Fibroblast of skin of left biceps (primary cell): ENCODE results near the gene DNAJC4.
A peak's percentile ranks its signal among the peaks of the same experiment; 100 is the strongest.

Source experiments
- DNase-seq, 2 experiments: peaks; one replicate each; pipeline ENCODE4 v3.0.0-alpha.2; 2013; ENCODE audit warnings: low read depth in 2 of 2

Gene DNAJC4

DNA sequence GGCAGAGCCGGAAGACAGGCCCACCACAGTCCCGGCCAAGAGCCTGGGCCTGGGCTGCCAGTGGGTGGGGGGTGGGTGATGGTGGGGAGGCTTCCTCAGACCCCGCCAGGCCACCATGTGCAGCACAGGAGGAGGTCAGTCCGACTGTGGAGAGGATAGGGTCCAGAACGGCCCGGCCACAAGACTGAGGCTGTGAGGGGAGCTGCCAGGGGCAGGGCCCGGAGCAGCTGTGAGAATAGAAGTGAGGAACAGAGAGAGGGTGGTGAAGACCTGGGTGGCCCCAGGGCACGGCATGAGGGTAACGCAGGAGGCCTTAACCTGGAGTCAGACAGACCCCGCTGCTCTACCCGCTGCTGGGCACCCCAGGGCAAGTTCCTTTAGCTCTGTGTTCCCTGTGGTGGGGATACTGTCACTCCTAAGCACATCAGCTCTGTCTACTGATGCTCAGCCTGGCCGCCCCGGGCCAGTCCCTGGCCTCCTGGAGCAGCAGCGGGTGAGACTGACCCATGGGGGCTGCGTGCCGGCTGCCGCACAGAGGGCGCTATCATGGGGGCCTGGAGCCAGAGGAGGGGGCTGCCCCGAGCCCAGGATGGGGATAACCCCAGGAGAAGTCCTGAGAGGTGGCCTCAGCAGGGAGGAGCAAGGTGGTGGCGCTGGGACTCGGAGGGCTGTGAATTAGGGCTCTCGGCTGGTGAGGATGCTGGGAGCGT lies 22.1 kb upstream of the DNAJC4 start:
- no peak for DNase-seq

DNA sequence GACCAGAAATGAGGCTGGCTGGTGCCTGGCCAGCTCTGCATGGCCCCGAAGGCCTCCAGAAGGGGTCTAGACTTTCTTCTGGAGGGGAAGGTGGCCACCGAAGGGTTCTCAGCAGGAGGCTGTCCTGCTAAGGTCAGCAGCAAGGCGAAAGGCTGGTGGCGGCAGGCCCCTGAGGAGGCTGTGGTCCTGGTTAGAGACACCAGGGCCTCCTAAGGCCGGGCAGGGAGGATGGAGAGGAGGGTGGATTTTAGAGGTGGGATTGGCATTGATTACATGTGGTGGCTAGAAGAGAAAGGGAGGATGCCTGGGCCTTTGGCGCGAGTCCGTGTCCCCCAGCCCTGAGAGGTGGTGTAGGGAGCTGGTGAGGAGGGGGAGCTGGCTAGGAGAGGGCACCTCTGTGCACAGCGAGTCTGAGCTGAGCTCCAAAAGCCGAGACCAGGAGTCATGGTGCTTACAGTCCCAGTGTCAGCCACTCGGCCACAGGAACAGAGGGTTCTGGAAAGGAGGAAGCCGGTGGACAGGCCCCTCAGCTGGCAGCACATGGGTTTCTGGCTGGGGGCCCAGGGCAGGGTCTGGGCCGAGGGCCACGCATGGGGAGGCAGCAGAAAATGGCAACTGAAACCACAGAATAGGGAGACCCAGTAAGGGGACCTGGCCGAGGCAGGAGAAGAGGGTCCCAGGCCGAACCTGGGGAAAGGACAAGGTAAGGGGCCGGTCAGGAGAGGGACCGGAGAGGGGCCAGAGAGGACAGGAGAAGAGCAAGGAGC lies 21.4 kb upstream of the DNAJC4 start:
- DNase-seq, result no peak

DNA sequence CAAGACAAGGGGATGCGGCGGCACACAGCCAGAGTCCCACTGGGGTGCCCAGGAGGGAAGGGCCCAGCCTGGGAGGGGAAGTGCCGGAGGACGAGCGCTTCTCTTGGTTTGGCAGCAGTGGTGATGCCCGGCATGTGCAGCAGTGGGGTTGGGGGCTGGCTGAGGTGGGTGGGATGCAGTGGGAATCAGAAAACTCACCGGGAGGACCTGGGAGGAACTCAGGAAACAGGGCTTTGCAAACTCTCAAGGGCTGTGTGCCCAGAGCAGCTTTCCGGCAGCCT lies 20.8 kb upstream of the DNAJC4 start:
- no peak for DNase-seq

DNA sequence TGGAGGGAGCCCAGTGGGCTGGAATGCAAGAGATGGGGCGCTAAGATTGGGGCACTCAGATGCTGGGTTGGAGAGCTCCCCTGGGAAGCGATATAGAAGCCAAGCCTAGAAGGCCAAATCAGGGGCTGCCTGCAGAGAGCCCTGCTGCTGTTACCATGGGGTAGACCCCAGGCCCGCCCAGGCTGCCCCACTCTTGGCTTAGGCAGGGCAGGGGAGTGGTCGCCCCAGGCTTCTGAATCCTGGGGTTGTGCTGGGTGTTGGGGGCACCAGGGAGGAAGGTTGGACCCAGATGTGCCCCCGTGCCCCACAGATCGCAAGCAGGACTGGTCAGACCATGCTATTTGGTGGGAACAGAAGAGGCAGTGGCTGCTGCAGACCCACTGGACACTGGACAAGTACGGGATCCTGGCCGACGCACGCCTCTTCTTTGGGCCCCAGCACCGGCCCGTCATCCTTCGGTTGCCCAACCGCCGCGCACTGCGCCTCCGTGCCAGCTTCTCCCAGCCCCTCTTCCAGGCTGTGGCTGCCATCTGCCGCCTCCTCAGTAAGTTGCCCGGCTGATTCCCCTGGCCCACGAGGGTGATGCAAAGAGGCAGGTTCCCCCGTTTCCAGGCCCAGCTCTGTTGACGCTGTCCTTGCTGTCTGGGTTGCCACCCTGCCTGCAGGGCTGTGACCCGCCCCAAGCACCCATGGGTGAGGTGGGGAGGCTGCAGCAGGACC lies 19.9 kb upstream of the DNAJC4 start:
- DNase-seq, result no peak

DNA sequence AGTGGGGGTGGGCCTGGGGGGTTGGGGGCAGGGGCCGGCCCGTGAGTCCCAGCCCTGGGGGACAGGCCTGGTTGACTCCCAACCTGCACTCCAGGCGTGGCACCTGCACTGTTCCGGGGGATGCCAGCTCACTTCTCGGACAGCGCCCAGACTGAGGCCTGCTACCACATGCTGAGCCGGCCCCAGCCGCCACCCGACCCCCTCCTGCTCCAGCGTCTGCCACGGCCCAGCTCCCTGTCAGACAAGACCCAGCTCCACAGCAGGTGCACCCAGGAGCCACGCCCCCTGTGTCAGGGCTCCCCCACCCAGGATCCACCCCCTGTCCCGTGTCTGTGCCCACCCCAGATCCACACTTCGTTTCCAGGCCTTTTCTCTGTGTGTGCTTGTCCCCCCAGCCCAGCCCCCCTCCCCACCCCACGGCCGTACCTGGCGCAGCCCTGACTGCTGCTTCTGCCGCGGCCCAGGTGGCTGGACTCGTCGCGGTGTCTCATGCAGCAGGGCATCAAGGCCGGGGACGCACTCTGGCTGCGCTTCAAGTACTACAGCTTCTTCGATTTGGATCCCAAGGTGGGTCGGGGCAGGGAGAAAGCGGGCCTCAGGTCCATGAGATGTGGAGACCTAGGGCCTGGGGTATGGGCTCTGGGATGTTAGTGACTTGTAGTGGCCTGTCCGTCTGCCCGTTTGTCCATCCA lies 19.0 kb upstream of the DNAJC4 start:
- DNase-seq, result no peak

DNA sequence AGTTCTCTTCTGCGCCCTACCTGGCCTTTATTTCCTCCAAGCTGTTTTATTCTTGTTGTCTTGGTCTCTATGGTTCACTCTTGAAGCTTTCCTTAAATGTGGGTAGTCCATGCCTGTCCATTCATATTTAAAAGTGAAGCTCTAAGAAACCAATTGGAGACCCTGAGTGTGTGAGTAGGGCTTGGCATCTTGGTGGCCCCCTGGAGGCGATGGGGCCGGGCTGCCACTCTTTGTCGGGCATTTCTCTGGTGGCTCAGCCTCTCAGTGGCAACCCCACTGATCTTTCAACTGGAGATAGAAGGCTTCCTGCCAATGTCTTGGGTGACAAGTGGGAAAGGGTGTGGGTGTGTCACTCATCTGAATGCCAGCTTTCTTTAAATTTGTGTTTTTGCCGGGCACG lies 13.5 kb upstream of the DNAJC4 start:
- DNase-seq, result no peak

DNA sequence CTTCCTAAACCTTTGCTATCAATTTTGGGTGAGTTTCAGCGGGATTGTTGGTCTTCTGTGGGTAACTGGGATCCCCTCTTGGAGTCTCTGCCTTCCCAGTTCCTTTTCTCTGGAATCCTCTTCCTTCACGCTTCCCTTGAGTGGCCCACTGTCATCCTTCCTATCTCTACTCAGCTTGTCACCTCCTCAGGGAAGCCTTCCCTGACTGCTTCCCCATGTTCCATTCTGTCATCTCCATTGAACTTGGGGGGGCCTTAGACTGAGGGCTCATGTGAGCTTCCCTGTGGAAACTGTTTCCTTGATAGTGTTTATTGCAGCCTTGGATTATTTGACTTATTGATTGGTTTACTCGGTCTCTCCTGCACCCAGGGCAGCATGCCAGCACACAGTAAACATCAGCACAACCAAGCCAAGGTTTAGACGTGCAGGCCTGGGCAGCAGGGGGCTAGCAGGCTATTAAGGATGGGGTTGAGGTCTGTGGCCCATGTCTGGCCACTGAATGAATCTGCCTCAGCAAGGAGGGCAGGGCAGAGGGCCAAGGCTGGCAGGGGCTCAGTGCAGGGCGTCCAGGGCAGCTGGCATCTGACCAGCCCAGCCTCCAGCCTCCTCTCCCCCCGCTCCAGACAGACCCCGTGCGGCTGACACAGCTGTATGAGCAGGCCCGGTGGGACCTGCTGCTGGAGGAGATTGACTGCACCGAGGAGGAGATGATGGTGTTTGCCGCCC lies 11.6 kb upstream of the DNAJC4 start:
- no peak for DNase-seq

DNA sequence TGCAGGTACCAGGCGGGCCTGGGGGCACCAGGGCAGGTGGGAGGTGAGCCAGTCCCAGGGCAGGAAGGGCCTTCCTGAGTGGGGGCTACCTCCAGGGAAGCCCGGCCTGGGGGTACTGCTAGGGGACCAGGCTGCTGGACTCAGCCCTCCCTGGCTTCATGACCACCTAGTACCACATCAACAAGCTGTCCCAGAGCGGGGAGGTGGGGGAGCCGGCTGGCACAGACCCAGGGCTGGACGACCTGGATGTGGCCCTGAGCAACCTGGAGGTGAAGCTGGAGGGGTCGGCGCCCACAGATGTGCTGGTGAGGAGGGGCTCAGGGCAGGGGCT lies 11.0 kb upstream of the DNAJC4 start:
- DNase-seq, result no peak

DNA sequence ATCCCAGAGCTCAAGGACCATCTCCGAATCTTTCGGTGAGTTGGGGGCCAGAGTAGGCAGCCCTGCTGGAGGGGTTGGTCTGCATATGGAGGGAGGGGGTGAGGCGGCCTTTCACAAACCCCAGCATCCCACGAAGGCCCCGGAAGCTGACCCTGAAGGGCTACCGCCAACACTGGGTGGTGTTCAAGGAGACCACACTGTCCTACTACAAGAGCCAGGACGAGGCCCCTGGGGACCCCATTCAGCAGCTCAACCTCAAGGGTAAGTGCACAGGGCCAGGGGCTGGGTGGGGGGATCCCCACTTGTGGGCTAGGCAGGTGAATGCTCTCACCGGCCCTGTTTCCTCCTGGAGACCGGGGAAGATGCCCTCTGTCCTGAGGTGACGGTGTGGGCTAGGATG lies 10.6 kb upstream of the DNAJC4 start:
- DNase-seq, result no peak

DNA sequence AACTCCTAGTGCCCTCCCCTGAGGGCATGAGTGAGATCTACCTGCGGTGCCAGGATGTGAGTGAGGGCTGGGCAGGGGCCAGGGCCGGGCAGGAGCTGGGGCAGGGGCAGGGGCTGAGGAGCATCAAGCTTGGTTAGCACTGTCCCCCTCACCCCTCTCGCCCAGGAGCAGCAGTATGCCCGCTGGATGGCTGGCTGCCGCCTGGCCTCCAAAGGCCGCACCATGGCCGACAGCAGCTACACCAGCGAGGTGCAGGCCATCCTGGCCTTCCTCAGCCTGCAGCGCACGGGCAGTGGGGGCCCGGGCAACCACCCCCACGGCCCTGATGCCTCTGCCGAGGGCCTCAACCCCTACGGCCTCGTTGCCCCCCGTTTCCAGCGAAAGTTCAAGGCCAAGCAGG lies 10.1 kb upstream of the DNAJC4 start:
- no peak for DNase-seq

DNA sequence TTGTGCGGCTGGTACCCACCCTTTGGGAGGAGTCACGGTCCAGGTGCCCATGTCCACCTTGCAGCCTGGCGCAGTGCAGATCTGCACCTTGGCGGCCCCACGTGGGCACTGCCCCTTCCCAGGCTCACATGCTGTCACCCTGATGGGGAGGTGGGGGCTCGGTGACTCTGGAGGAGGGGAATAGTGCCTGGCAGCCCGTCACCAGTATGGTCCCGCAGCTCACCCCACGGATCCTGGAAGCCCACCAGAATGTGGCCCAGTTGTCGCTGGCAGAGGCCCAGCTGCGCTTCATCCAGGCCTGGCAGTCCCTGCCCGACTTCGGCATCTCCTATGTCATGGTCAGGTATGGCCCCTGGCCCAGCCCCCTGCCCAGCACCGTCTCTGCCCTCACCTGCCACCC lies 9.6 kb upstream of the DNAJC4 start:
- no peak for DNase-seq

DNA sequence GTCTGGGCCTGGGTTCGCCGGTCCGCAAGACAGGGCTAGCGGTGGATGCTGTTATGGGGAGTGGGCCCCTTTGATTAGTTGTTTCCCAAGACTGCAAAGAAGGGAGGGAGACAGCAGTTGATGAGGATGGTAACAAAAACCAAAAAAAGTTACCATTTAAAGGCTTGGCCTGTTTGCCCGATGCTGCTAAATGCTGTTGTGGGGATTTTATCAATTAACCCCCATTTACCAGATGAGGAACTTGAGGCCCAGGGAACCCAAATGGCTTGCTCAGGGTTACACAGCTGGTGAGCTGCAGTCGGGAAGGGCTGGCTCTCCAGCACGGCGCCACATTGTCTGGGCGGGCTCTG lies 7.7 kb upstream of the DNAJC4 start:
- no peak for DNase-seq

DNA sequence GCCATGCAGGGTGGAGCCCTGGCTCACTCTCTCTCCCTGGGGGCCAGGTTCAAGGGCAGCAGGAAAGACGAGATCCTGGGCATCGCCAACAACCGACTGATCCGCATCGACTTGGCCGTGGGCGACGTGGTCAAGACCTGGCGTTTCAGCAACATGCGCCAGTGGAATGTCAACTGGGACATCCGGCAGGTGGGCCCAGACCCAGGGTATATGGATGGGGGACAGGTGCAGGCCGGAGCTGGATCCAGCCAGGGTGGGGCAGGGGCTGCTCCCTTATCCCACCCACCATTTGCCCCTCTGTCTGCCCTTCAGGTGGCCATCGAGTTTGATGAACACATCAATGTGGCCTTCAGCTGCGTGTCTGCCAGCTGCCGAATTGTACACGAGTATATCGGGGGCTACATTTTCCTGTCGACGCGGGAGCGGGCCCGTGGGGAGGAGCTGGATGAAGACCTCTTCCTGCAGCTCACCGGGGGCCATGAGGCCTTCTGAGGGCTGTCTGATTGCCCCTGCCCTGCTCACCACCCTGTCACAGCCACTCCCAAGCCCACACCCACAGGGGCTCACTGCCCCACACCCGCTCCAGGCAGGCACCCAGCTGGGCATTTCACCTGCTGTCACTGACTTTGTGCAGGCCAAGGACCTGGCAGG lies 7.2 kb upstream of the DNAJC4 start:
- no peak for DNase-seq

DNA sequence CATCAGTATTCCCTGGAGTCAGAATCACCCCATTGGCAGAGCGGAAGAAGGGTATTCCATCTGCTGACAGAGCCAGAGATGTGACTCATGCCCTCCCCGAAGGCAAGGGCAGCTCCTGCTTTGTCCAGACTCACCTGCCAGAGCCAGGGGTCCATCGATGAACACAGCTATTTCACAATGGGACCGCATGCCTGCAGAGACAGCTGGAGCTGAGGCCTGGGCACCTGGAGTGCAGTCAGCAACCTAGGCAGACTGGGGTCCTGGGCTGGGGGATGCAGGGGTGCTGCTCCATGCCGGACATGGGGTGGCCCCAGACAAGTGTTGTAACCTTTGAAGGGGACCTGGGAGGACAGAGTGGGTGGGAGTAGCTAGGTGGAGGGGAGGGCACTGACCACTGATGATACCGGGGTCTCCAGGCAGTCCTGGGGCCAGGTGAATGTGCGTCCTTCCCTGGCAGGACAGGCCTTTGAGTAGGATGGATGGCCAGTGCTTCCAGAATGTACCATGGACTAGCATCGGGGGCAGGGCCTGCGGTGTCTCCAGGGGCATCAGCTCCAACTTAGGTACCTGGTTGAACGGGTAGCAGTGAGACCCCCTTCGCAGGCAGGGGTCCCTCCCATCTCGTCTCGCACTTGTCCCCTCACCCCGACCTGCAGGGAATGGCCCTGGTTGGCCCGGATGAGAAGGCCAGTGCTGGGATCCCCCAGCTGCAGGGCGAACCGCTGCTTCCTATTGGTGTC lies 6.0 kb upstream of the DNAJC4 start:
- DNase-seq, result no peak

DNA sequence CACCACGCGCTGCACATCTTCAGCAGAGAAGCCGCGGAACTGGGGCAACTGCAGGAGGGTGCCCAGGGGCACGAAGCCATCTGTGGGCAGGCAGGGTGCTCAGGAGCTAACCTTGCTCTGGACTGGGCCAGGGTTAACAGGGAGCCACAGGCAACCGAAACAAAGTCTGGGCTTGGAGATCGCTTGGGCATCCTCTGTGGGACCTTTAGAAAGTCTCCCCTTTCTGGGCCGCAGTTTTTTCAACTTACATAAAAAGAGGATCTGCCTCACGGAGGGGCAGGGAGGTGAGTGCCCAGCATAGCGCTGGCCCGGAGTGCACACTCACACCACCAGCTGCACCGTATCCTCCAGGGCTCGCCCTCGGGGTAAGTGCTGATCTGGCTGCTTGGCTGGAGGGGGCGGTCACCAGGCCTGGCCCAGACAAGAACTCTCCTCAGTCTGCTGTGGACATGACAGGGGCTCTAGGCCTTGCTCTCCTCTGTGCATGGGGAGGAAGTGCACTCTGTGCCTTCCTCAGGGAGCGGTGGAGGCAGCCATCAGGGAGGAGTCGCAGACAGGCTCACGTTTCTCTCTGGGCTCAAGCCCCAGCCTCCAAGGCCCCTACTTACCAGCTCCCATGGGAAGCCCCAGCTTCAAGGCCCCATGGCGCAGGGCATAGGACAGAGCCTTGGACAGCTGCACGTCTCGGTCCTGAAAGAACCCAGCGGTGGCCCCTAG lies 5.3 kb upstream of the DNAJC4 start:
- DNase-seq, result no peak

DNA sequence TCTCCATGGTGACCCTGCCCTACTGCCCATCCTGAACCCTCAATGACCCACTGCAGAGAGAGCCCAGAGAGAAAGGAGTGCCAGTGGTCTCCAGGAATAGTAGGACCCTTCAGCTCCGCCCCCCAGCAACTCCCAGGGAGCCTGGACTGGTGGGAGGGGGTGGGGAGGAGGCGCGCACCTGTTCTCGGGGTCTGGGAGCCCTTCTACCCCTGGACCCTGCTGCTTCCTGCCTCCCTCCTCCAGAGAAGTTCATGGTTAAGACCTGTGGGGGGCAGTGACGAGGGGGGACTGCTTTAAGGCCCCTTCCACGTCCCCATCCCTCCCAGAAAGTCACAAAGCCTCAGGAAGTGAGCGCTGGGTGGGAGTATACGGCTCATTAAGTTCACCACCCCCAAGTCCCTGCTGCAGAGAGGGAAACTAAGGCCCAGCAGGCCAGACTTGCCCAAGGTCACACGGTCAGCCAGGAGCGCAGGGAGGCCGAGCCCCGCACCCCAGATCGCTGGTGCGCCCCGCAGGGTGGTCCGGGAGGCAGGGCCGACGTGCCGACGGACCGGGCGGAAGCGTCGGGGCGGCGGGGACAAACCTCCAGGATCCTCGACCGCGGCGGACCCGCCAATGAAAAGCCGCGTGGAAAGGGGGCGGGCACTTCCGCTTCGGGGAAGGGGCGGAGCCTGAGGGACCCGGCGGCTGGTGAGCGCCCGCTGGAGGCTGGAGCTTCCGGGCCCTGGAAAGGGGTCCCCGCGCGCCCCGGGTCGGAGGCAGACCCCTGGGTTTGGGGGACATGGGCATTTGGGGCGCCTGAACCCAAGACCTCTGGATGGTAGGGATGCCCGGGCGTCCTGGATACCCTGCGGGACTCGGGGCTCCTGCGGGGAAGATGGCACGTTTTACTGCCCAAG lies 4.5 kb upstream of the DNAJC4 start, which contains the start of the genes NUDT22 and TRPT1:
Gene NUDT22, plus strand, starts transcription at position 667 of the 899 bp plus-strand sequence. CDS start 379 bp downstream, outside the sequence.
Gene TRPT1, minus strand, starts transcription at position 579 of the 899 bp plus-strand sequence. Its CDS starts 326 bp downstream, at position 253.
- peak in 1 of 2 experiments; percentile 54 for DNase-seq

DNA sequence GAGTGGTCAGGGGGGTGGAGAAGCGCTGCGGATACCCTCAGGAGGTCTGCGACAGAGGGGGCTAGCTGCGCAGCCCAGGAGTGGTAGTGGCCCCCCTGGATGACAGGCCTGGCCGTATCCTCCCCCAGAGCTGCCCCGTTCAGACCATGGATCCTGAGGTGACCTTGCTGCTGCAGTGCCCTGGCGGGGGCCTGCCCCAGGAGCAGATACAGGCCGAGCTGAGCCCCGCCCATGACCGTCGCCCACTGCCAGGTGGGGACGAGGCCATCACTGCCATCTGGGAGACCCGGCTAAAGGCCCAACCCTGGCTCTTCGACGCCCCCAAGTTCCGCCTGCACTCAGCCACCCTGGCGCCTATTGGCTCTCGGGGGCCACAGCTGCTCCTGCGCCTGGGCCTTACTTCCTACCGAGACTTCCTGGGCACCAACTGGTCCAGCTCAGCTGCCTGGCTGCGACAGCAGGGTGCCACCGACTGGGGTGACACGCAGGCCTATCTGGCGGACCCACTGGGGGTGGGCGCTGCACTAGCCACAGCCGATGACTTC lies 3.8 kb upstream of the DNAJC4 start:
- no peak for DNase-seq

DNA sequence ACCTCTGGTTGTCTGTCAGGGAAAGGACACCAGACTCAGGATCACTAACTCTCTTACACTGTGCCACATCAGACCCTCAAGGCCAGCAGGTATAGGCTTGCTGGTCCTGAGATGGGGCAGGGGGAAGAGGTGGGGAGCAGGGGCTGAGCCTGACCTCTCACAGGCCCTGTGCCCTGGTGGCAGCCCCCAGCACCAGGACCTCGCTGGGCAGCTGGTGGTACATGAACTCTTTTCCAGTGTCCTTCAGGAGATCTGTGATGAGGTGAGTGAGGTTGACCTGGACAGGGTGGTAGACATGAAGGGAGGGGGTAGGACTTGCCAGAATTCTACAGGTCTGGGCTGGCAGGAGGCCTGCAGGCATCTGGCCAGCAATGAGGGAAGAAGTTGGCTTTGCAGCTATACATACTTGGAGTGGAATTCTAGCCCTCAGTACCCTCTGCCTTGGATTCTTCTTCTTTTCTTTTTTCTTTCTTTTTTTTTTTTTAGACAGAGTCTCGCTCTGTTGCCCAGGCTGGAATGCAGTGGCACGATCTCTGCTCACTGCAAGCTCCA lies 2.9 kb upstream of the DNAJC4 start:
- DNase-seq, result no peak
